ENCODE data around the gene NLRC5.

GRCh38 chr16:57077714-57078113 lies 88.4 kb downstream of the NLRC5 start:
- TF ChIP-seq CTCF (IDR thresholded peaks at IDR 0.05; ENCODE audit: low read length), result no peak
- no peak for TF ChIP-seq EZH2 (optimal IDR thresholded peaks at IDR 0.05; ENCODE audit: low read depth, low read length)
- no peak for TF ChIP-seq EZH2phosphoT487 (IDR thresholded peaks at IDR 0.05; ENCODE audit: low read length)
